Activated B cell treated with CpG ODN at 0.5 μM for 24 hours (primary cell): ENCODE measurements around the gene ALLC. TPM values are rescaled to one million over a fixed set of nuclear protein-coding genes. Genes with fewer than 3 reads are reported as not detected.

Experiments
- ATAC-seq: fragments of 200-7000 bp; cut with Tn5 transposase; one replicate; pipeline ENCODE4 v1.10.0; 2021; ENCODE audit warnings: low read depth, mild to moderate bottlenecking, moderate library complexity
- CTCF ChIA-PET: fragments of 350-600 bp; sonication (Branson Sonifier 250); formaldehyde crosslinking; loops from one replicate; lab custom pipeline; 2021; ENCODE audit warnings: antibody characterized with exemption; lab: Charles Lee
- POLR2A ChIA-PET: fragments of 350-600 bp; sonication (Branson Sonifier 250); formaldehyde crosslinking; loops from one replicate; lab custom pipeline; 2021; ENCODE audit warnings: antibody characterized with exemption; lab: Charles Lee
- DNase-seq: peaks from one replicate; pipeline ENCODE4 v3.0.0; 2022
- H3K27ac Mint-ChIP-seq: one replicate; pipeline ENCODE4 v1.8.0; 2020; ENCODE audit warnings: mixed read lengths
- H3K27me3 Mint-ChIP-seq: one replicate; pipeline ENCODE4 v1.8.0; 2021; ENCODE audit warnings: mixed read lengths
- H3K36me3 Mint-ChIP-seq: one replicate; pipeline ENCODE4 v1.8.0; 2021; ENCODE audit warnings: low read depth, mixed read lengths
- H3K4me1 Mint-ChIP-seq: one replicate; pipeline ENCODE4 v1.8.0; 2021; ENCODE audit warnings: mixed read lengths
- H3K4me3 Mint-ChIP-seq: one replicate; pipeline ENCODE4 v1.8.0; 2020; ENCODE audit warnings: mild to moderate bottlenecking, mixed read lengths
- H3K9me3 Mint-ChIP-seq: one replicate; pipeline ENCODE4 v1.8.0; 2020; ENCODE audit warnings: mixed read lengths
- CTCF ChIP-seq: fragments of 200-600 bp; IDR thresholded peaks from one replicate; pipeline ENCODE4 v1.8.0; 2022; ENCODE audit warnings: antibody characterized with exemption, mild to moderate bottlenecking
- intact Hi-C: fragments of 100-400 bp; cut with micrococcal nuclease; formaldehyde crosslinking; loops from one replicate; pipeline ENCODE4 v1.15.1; 2024
- total RNA-seq: library from RNA; stranded (reverse); gene quantifications from 2 replicates; pipeline ENCODE4 v1.2.3, GENCODE V29; 2022

Gene ALLC
- total RNA-seq, 1 donor from 2014 or later: not detected

GRCh38 chr2:3749201-3749600 is 91.2 kb downstream of the ALLC start:
- DNase-seq (no peak), ATAC-seq (no peak)
- no peaks in the 10 kb centered on the region for H3K4me1 Mint-ChIP-seq
- CTCF ChIA-PET: no interaction called here
- H3K9me3 Mint-ChIP-seq: no peaks in the 10 kb centered on the region
- H3K4me3 Mint-ChIP-seq: no peak overlapping the region
- POLR2A ChIA-PET: no interaction called here
- TF ChIP-seq CTCF: no peak
- intact Hi-C loops: no loop called here
- H3K27ac Mint-ChIP-seq: no peak overlapping the region
- H3K27me3 Mint-ChIP-seq: peaks cover 2% of the 10 kb centered on the region
- H3K36me3 Mint-ChIP-seq: no peaks in the 10 kb centered on the region

DNA sequence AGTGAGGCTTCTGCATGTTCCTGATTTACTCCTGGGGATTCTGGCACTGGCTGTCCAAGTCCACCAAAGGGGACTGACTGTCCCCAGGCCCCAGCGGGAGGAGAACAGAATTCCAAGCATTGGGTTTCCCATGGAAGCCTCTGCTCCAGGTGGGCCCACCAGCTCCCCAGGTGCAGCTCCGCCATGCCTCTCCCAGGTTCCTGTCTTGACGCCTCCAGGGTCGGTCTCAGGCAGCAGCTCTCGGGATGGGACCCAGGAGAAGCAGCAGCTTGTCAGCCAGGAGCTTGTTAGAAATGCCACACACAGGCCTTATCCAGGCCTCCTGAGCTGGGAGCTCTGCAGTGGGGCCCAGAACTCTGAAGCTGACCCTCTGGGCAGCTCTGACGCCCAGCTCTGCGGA is 93.3 kb downstream of the ALLC start:
- DNase-seq: no peak
- no peak overlapping the region for H3K4me3 Mint-ChIP-seq
- peaks cover 2% of the 10 kb centered on the region for H3K27me3 Mint-ChIP-seq
- no peak for ATAC-seq
- ChIA-PET CTCF (no interaction called here), POLR2A (no interaction called here)
- H3K4me1 Mint-ChIP-seq: no peaks in the 10 kb centered on the region
- intact Hi-C loops: no loop called here
- no peaks in the 10 kb centered on the region for H3K36me3 Mint-ChIP-seq
- no peak for TF ChIP-seq CTCF
- H3K9me3 Mint-ChIP-seq: no peaks in the 10 kb centered on the region
- H3K27ac Mint-ChIP-seq: no peak overlapping the region

DNA sequence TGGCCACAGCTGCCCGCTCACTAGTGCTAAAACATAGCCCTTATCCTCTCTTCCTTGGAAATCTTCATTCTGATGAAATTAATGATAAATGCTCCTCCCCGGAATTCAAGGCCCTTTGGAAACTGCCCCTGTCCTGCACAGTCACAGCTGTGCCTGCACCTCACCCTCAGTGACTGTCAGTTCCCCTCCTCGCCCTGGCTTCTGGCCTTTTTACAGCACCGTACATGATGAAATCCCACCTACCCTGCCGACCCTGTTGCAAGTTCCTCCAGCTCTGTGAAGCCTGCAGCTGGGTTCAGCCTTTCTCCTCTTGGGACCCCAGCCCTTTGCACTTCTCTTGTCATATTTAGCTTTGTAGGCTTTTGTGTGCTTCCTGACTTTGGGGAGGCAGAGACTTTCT is 93.8 kb downstream of the ALLC start:
- H3K9me3 Mint-ChIP-seq: no peaks in the 10 kb centered on the region
- ATAC-seq (no peak), DNase-seq (no peak)
- H3K27me3 Mint-ChIP-seq: peaks cover 2% of the 10 kb centered on the region
- H3K4me3 Mint-ChIP-seq: no peak overlapping the region
- no peaks in the 10 kb centered on the region for H3K4me1 Mint-ChIP-seq
- ChIA-PET POLR2A (no interaction called here), CTCF (no interaction called here)
- H3K36me3 Mint-ChIP-seq: no peaks in the 10 kb centered on the region
- no peak for TF ChIP-seq CTCF
- H3K27ac Mint-ChIP-seq: no peak overlapping the region
- intact Hi-C loops: no loop called here

Other genes with a start within 250 kb of the ALLC start
- 19.2 and 20.5 TPM in 2 replicates for gene ADI1, start 138.7 kb upstream of the ALLC start, total RNA-seq
- gene RNASEH1, start 99.9 kb upstream of the ALLC start, total RNA-seq: 27.4 and 28.5 TPM in 2 replicates
- 2,155 and 2,436 TPM in 2 replicates for gene RPS7, start 82.9 kb upstream of the ALLC start, total RNA-seq
- gene COLEC11, start 63.1 kb upstream of the ALLC start, total RNA-seq: not detected in 2 replicates
- not detected in 2 replicates for gene DCDC2C, start 45.4 kb downstream of the ALLC start, total RNA-seq